ENCODE results near the gene PSMD11. TPM values are rescaled to one million over a fixed set of nuclear protein-coding genes. Genes with fewer than 3 reads are reported as not detected.

The PSMD11 gene
- total and polyA plus RNA-seq, 10 donors, result 28.0 to 84.8 (median 47.3) TPM

- Histone ChIP-seq H3K36me3 (no peaks in the 10 kb centered on the region), H3K4me1 (peaks cover 22 to 94% (median 60%) of the 10 kb centered on the region in 6 donors), H3K4me3 (peak overlapping the region; percentile 7 to 71 (median 39)), H3K27ac (peak overlapping the region in 7 of 8 donors; percentile 16 to 85 (median 81)), H3K9me3 (no peaks in the 10 kb centered on the region), H3K27me3 (replicated peaks in 1 of 7) (peaks cover 0 to 24% (median 0%) of the 10 kb centered on the region in 7 donors)
- TF ChIP-seq POLR2AphosphoS5 (IDR thresholded peaks at IDR 0.05), result no peak
- TF ChIP-seq POLR2A (IDR thresholded peaks at IDR 0.05), result no peak
- TF ChIP-seq CTCF (IDR thresholded peaks at IDR 0.05 in 8 of 11, conservative IDR thresholded peaks at IDR 0.05 in 3 of 11), result no peak
- no peak for DNase-seq
- intact Hi-C loops (cut with DNase I; ENCODE audit: low total_unique reads), result no loop called here
- WGBS, 5 donors, result 32 to 41% (median 39%) methylated on average over 30 to 31 of the region's 31 CpGs
Observed at GRCh38 chr17:32518646-32519227, 74.4 kb downstream of the PSMD11 start.

DNA sequence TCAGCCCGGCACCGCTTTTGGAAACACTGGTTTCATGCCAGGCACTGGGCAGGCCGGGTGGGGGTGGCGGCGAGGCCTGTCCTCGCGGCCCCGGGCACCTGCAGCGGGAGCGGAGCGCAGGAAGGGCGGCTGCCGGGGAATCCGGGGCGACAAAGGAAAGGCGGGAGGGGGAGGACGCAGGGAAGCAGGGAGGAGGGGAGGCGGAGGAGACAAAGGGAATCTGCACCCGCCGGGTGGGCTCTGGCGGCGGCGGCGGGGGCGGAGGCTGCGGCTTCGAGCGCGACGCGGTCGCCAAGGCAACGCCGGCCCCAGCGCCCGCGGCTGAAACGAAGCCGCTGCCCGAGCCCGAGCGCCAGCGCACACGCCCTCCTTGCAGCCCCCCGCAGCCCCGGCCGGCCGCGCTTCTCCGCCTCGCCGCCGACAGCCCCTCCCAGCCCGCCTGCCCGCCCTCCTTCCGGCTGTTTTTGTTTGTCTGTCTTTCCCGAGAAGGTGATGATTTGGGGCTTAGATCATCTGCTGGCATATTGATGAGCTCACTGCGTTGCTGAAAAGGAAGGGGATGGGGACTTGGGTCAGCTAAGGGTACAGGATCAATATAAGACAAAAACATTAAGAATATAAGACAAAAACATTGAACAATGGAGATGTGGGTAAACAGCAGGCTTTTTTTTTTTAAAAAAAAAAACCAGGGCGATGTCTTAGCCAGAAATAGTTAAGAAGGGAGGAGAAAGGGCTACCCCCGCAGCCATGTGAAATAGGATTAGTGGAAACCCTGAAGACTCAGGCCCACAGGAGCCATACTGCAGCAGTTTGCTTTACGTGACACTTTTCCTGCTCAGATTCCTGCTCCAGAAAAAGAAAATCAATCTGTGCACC lies 75.2 kb downstream of the PSMD11 start:
- H3K4me1 ChIP-seq, result peaks cover 22 to 100% (median 64%) of the 10 kb centered on the region in 6 donors
- TF ChIP-seq POLR2AphosphoS5 (IDR thresholded peaks at IDR 0.05) (peak in 1 of 3 donors; percentile 47), POLR2A (IDR thresholded peaks at IDR 0.05) (no peak)
- peaks cover 0 to 24% (median 0%) of the 10 kb centered on the region in 7 donors for H3K27me3 ChIP-seq (replicated peaks in 1 of 7)
- peak overlapping the region; percentile 44 to 85 (median 76) for H3K27ac ChIP-seq
- DNase-seq, result peak; percentile 94
- WGBS, 5 donors, result 1% methylated on average over 39 to 61 of the region's 61 CpGs
- intact Hi-C loops (cut with DNase I; ENCODE audit: low total_unique reads), result no loop called here
- no peaks in the 10 kb centered on the region for H3K36me3 ChIP-seq
- peak overlapping the region; percentile 7 to 71 (median 39) for H3K4me3 ChIP-seq
- no peaks in the 10 kb centered on the region for H3K9me3 ChIP-seq

DNA sequence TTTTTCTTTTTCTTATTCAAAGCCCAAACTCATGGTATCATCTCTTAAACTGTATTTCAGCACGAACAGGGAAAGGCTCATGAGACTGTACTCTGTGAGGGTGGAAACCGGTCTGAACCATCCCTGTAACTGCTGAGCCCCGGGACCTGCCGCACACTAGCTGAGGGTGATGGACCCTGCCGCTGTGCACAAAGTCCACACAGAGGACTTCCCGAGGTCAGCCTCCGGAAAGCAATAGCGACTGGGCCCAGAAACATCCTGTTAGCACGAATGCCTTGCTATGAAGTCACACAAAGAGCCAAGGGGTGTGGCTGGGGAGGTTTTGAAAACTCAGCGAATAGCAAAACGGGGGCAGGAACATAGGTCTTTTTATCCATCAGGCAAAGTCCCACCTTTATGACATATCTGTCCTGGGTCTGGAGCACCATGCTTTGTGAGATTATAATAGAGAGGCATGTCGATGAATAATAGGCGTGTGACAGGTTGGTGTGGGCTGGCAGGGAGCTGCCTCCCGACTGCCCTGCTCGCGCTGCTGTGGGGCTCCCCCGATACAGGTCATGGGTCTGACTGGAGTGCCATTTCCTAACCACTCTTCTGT lies 75.9 kb downstream of the PSMD11 start:
- DNase-seq, result peak; percentile 87
- 14 to 25% (median 19%) methylated on average over 17 of the region's 17 CpGs for WGBS, 5 donors
- intact Hi-C loops (cut with DNase I; ENCODE audit: low total_unique reads), result no loop called here

More for the DNA sequence above, 75.9 kb downstream of the PSMD11 start:
- H3K27ac ChIP-seq, result peak overlapping the region; percentile 44 to 85 (median 76)
- H3K4me3 ChIP-seq, result peak overlapping the region in 7 of 8 donors; percentile 28 to 71 (median 45)
- H3K36me3 ChIP-seq, result no peaks in the 10 kb centered on the region
- TF ChIP-seq POLR2AphosphoS5 (IDR thresholded peaks at IDR 0.05) (peak; percentile 55 to 89 (median 73)), POLR2A (IDR thresholded peaks at IDR 0.05) (peak in 1 of 3 donors; percentile 21), CTCF (IDR thresholded peaks at IDR 0.05 in 8 of 11, conservative IDR thresholded peaks at IDR 0.05 in 3 of 11) (no peak)
- peaks cover 22 to 100% (median 68%) of the 10 kb centered on the region in 6 donors for H3K4me1 ChIP-seq
- peaks cover 0 to 24% (median 0%) of the 10 kb centered on the region in 7 donors for H3K27me3 ChIP-seq (replicated peaks in 1 of 7)
- no peaks in the 10 kb centered on the region for H3K9me3 ChIP-seq

All from spleen (tissue), 11 donors.